GM19452 (cell line): Measurements from ENCODE around the gene APOL6.
"Not testable (repeated sequence)": the region's sequence is repeated elsewhere in the genome, so short reads cannot be mapped to it uniquely, and the experiment has no call there.

Experiments
- ATAC-seq: cut with Tn5 transposase; IDR thresholded peaks from one replicate; pipeline ENCODE4 v1.9.1; 2021; ENCODE audit not compliant: unreplicated experiment

APOL6 gene

DNA sequence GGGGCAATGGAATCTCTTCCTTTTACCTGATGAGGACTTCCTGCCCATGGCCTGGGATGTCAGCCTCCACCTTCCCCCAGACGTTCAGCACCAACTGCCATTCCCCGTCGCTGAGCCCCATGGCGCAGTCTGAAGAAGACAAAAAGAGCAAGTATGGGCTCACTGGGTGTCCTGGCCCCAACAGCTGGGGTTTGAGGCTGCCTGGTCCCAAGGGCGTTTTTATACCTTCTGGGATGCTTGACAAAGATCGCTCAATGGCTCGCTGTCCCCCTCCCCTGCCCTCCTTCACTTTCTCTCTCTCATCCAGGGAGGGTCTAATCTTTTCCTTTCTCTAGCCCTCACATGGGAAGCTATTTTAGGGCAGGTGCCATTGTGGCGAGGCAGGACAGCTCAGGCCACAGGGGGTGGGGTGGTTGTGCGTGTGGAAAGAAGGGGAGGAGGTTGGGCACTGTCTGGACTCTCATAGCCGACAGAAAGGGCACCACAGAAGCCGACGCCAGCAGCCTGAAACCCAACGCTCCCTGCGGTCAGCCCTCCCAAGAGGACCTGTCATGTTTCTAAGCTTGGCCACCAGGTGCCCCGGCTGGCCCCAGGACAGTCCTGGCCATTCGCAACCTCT is 31.0 kb upstream of the APOL6 start, which contains the start of gene MB:
TSS of gene MB (minus strand) at position 193 of the 619 bp plus-strand sequence. CDS start at position 121, 72 bp downstream.
- no peak for ATAC-seq

DNA sequence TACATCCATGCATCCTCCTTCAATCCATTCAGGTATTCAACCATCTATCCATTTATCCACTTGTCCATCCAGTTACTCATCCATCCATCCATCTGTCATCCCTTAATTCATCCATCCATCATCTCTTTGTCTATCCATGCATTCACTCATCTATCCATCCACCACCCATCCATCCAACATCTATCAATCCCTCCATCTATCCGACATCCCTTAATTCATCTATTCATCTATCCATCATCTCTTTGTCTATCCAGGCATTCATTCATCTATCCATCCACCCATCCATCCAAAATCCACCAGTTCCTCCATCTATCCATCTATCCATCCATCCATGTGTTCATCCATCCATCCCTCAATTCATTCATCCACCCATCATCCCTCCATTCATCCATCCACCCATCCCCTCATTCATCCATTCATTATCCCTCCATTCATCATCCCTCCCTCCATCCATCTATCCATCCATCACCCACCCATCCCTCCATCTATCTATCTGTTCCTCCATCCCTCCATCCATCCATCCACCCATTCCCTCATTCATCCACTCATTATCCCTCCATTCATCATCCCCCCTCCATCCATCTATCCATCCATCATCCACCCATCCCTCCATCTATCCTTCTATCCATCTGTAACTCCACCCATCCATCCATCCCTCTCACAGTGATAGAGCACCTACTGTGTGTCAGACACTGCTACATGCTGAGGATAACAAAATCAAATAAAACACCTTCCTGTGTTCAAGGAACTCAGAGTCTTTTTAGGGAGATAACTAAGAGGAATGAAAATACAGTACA is 29.6 kb upstream of the APOL6 start:
- no peak for ATAC-seq

DNA sequence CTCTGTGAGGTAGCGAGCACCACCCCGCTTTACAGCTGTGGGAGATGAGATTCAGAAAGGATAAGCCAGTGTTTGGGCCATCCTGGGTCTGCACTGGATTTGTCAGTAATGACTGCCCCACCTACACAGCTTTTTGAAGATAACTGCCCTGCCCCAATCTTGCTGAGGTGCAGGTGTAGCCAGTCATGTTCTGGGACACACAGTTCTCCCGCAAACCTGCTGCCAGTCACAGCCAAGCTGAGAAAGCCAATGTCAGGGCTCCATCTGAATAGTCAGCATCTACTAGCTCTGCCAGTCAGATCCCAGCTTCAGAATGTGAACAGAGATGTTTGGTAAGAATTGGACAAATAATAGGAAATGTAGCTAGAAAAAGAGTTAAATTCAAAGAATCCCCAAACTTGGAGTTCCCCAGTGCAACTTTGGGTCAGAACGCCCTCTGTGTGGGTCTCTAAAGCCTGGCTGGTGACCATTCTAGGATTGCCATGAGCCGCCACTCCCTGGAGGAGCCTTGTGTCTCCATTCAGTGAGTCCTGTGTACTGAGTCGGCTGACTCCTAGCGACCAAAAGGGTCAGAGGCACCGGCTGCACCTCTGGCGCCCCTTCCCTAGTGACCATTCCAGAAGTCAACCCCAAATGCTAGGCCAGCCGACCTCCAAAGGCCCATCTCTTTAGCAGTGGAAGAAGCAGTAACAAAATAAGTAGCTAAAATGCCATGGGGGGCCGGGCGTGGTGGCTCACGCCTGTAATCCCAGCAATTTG is 28.7 kb upstream of the APOL6 start:
- no peak for ATAC-seq

DNA sequence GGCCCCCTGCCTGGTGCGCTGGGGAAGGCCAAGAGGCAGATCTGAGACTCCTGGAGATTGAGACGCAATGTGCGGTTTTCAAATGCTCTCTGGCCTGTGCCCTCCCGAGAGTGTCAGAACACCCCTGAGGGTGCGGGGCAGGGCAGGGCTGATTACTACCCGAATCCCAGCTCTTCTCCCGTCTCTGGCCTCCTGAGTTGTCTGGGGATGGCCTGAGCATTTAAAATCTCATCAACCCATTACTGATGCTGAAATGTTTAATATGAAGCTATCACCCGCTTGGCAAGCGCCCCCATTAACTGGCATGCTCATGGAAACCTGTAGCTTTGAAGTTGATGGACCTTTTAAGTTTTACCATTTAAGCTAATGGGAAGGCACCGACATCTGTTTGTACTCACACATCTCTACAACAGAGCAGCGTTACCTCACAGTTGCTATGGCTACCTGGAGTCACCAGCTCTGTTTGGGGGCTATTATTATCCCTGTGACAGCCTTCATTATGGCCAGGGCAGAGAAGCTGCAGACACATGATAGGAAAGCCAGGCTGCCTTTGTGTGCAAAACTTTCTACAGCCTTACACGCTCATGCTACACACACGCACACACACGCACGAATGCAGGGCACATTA is 27.5 kb upstream of the APOL6 start:
- no peak for ATAC-seq

DNA sequence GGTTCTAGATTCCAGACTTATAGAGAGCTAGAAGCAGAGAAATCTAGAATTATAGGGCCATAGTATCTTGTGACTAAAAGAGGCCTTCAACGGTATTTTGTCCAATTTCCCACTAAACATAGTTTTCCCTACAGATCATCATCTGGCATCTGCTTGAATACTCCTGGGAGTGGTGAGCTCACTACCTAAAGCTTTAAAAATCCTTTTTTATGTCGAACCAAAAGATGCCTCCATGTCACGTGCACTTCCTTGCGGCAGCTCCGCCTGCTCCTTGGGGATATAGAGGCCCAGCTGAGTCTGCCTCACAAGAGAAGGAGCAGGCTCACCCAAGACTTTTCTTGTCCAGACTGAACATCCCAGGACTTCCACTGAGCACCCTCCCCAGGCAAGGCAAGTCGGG is 26.8 kb upstream of the APOL6 start:
- ATAC-seq = no peak

DNA sequence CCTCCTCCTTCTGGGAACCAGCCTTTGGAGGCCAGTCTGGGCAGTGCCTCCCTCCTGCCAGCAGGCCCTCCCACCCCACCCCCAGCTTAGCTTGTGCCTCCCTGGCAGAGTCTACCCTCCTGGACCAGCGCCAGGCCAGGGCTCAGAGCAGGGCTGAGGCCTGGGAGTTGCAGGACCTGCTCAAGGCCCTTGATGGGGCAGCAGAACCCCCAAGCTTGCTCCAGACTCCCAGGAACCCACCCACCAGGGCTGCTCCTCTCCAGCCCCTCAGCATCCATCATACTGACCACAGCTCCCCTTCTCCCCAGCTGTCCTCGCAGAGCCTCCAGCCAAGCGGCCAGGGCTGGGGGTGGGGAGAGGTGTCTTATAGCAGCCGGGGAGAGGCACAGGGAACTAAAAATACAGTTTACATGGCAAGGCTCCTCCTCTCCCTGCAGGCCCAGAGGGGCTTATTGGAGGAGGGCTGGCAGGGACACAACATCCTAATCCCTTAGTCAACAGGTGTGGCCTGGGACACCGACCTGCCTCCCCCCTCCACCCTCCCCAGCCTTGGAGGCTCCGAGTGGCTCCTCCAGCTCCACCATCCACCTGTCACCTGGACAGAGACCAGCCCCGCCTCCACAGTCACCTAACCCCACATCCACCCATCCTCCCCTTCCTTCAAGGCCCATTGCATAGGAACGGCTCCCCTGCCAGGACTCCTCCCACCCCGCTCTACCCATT is 25.9 kb upstream of the APOL6 start:
- no peak for ATAC-seq

DNA sequence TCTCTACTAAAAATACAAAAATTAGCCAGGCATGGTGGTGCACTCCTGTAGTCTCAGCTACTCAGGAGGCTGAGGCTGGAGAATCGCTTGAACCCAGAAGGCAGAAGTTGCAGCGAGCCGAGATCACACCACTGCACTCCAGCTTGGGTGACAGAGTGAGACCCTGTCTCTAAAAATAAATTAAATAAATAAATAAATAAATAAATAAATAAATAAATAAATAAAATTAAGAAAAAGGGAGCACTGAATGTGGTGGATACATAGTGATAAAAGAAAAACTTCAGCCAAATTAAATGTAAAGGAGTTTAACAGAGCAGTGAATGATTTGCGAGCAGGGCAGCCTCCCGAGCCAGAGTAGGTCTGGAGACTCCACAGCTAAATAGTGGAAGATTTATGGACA is 24.4 kb upstream of the APOL6 start:
- not testable (repeated sequence) for ATAC-seq

DNA sequence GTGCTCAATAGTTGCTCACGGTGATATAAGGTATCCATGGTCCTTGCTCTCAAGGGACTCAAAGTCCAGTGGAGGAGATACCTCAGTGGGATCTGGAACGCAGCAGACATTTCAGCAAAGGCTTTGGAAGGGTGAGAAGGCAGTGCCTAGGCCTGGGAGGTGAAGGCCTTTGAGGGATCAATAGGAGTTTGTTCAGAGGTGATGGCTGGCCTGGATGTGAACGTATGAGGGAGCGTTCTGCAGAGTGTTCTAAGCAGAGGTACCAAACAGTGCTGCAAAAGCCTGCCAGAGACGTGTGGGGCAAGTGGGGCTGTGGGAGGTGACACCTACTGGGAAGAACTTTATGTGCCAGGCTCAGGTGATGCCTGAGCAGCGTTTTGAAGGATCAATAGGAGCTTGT is 23.7 kb upstream of the APOL6 start:
- no peak for ATAC-seq

DNA sequence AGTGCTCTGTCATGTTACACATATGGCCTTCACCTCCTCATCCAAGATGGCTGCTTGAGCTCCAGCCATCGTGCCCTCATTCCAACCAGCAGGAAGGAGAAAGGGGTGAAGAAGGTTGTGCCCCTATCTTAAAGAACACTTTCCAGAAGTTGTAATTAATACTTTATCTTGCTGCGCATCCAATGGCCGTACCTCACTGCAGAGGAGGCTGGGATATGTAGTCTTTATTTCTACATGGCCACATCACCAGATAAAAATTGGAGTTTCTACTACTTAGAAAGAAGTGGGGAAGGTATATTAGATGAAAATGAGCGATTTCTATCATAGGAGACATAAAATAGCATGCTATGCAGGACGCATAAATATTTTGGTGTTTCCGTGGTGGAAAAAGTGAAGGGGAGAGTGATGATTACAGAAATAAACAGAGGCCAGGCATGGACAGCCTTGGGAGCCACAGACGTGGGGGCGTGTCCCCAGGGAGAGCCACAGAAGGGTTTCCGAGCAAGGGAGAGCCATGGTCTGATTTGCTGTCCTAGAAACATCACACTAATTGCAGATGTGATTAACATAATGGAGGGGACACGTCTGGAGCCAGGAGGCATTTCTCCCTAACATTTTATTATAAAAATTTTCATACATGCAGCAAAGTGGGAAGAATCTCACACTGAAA is 22.3 kb upstream of the APOL6 start:
- no peak for ATAC-seq

DNA sequence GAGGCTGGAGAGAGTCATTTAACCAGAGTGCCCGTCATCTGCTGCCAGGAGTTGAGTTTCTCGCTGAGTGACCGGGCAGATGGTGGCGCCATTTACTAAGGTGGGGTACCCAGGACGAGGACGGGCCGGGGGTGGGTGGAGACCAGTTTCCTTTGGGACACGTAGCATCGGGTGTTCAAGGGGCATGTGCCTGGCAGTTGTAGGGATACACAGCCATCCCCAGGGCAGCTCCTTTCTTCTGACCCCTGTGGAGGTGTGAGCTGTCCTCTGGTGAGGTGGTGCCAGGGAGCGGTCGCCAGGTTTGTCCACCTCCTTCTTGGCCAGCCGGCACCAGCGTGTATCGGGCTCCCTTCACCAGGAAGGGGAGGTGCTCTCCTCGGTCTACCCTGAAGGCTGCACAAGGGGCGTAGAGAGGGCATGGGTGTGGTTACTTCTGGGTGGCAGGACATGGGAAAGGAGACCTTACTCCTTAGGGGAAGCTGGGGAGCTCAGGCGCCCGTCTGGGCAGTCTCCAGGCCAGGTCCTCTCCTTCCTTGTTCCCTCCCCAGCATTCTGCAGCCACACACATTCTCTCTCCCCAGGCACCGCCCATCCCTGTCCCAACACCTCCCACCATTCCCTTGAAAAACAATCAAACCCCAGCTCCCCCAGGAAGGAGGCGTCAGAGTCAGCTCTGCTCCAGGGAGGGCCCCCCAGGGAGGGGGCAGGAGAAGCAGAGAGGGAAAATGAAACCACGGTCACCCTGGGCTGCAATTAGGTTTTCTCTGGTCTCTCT is 20.8 kb upstream of the APOL6 start:
- no peak for ATAC-seq

DNA sequence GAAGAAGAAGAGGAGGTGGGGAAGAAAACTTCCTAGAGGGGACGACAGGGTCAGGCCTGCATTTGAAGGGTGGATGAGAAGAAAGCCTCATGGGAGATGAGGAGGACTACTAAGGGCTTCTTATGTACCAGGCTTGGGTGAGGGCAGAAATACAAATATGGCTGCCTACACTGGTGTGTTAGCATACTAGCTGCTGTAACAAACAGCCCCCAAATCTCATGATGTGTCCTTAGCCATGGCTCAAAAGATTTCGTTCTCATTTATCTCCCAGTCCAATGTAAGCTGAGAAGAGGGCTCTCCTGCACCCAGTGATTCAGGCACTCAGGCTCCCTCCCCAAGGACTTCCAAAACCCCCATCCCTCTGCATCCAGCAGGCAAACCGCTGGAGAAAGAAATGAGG is 19.5 kb upstream of the APOL6 start:
- ATAC-seq = no peak

DNA sequence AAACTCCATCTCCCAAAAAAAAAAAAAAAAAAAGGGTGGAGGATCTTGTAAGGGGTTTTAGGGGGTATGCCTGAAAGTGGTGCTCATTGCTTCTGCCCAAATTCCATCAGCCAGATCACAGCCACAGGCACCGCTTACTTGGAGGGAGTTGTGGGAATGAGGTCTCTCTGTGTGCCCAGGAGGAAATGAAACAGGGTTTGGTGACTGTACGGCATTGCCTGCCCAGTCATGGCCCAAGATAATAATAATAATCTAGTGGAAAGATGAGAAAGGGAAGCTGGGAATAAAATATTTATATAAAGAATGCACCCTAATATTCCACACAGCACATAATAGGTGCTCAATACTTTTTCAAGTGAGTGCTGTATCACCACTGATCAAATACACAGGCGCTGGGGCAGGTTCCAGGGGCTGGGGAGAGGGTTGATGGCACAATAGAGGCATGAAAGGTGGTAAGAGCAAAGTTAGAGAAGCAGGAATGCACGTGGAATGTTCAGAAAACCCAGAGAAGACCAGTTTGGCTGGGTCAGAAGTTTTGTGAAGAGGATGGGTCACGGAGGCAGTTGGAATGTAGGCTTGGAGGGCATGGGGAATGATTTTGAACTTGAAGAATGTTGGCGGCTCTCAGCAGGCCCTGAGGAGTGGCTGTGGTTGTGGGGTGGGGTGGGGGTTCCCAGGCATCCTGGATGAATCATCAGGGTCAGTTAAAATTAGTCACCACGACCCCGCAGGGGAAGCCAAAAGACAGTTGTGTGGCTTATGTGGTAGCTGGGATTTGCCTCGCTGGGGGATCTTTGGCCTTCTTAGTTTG is 18.6 kb upstream of the APOL6 start:
- ATAC-seq = no peak

DNA sequence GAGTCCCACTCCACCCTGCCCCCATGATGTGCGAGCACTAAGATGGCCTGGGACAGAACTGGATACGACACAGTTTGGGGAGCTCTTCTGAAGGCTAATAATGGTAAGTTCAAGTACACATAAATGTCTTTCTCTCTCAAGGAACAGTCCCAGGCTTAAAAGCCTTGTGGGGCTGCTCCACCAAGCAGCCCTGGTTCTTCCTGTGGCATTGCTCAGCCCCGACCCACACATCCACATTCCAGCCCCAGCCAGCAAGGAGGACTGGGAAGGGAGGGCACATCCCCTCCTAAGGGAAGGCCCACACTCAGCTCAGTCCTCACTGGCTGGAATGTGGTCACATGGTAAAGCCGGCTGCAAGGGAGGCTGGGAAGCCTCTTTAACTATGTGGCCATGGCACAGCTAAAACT is 17.9 kb upstream of the APOL6 start:
- ATAC-seq = no peak

DNA sequence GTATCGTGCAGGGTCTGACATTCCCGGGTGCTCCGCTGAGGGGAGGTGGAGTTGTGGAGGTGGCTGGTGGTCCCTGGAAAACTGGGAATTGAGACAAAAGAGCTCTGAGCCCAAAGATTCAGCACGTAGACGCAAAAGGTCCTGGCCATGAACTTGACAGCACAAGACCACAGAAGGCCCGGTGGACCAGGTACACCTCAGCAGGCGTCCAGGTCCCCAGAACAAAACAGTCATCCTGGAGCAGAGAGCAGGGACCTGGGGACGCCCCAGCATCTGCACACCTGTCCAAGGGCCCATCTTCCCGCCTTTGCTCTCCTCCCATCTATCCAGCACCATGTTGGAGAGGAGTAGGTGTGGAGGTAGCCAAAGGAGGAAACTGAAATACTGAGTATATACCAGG is 17.4 kb upstream of the APOL6 start:
- no peak for ATAC-seq

DNA sequence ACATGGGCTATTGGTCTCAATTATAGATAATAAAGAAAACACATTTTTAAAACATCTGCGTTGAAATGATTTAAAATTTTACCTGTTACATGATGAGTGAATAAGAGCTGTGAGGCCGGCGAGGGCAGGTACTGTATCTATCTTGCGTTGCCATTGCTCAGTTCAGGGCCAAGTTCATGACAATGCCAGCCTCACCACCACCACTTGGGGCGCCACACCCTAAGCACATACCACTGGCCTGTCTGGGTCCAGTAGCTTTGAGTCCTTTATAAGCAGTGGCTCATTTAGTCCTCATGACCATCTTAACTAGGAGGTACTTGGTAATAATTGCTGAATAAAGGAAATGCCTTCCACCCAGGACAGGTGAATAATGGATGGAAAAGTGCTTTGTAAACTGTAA is 16.6 kb upstream of the APOL6 start:
- ATAC-seq = no peak

DNA sequence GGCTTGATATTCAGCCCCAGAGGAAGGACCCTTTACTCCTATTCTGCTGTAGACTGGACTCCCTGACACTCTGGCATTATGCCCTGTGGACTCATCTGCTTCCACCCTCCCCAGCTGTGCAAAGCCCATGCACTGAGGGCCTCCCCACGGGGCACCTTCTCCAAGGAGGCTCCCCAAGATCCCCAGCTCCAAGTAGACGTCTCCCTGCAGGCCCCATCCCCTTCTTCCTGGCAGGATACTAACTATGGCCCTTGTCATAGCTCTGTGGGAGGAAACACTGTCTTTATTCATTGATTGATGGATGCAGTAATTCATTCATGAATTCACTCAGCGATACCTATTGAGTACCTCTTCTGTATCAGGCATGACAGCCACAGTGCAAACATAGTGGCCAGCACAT is 15.3 kb upstream of the APOL6 start:
- ATAC-seq = no peak

DNA sequence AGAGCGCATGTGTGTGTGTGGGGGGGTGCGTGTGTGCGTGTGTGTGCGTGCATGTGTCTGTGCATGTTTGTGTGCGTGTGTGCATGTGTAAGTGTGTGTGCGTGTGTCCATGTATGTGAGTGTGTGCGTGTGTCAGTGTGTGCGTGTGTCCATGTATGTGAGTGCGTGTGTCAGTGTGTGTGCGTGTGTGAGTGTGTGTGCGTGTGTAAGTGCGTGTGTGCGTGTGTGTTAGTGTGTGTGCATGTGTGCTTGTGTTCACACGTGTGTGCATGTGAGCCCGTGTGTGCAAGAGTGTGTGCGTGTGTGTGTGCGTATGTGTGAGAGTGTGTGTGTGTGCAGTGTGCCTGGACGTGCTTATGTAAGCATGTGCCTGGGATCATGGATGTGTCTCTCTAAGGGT is 14.7 kb upstream of the APOL6 start:
- no peak for ATAC-seq

DNA sequence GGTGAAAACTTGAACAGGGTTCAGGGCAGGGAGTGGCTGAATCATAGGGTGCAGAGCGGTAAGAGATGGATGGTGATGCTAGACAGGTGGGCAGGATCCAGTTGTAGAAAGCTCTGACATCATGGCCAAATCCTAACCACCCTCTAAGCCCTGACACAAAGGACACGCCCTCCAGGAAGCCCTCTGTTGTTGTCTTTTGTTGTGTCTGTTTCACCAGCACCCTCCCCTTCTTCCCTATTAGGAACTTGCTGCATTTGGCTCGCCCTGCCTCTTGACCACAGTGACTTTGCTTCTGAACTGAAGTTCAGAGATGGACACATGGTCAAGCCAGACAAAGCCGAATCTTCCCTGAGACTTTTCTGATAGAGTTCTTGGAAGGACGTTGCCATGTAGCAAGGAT is 14.2 kb upstream of the APOL6 start:
- no peak for ATAC-seq
